HAP-1 (cell line): ENCODE data around the gene SH3TC1.

Experiments
- DNase-seq, 2 experiments: peaks; one replicate each; pipeline ENCODE4 v3.0.0-alpha.2; 2016 to 2020; ENCODE audit warnings: low spot score in 2 of 2
- H3K27me3 ChIP-seq: fragments of 250-450 bp; sonication (Bioruptor Pico); 2 replicates; pipeline ENCODE4 v1.5.1; 2020; ENCODE audit warnings: low read depth, mild to moderate bottlenecking, moderate library complexity
- H3K36me3 ChIP-seq: fragments of 250-450 bp; sonication (Bioruptor Pico); replicated peaks from 2 replicates; pipeline ENCODE4 v1.5.1; 2020; ENCODE audit warnings: mild to moderate bottlenecking
- H3K4me1 ChIP-seq: fragments of 250-450 bp; sonication (Bioruptor Pico); 2 replicates; pipeline ENCODE4 v1.5.1; 2020; ENCODE audit warnings: mild to moderate bottlenecking
- H3K4me3 ChIP-seq: fragments of 250-450 bp; sonication (Bioruptor Pico); 2 replicates; pipeline ENCODE4 v1.5.1; 2020; ENCODE audit warnings: mild to moderate bottlenecking, moderate library complexity
- H3K9me3 ChIP-seq: fragments of 250-450 bp; sonication (Bioruptor Pico); 2 replicates; pipeline ENCODE4 v1.5.1; 2020; ENCODE audit warnings: mild to moderate bottlenecking, moderate library complexity
- in situ Hi-C: fragments of 300-500 bp; cut with MboI; formaldehyde crosslinking; loops from 3 replicates; pipeline ENCODE4 v1.14.3; 2020; ENCODE audit warnings: low sequenced_read_pairs, inconsistent platforms, mixed read lengths

SH3TC1 gene

DNA sequence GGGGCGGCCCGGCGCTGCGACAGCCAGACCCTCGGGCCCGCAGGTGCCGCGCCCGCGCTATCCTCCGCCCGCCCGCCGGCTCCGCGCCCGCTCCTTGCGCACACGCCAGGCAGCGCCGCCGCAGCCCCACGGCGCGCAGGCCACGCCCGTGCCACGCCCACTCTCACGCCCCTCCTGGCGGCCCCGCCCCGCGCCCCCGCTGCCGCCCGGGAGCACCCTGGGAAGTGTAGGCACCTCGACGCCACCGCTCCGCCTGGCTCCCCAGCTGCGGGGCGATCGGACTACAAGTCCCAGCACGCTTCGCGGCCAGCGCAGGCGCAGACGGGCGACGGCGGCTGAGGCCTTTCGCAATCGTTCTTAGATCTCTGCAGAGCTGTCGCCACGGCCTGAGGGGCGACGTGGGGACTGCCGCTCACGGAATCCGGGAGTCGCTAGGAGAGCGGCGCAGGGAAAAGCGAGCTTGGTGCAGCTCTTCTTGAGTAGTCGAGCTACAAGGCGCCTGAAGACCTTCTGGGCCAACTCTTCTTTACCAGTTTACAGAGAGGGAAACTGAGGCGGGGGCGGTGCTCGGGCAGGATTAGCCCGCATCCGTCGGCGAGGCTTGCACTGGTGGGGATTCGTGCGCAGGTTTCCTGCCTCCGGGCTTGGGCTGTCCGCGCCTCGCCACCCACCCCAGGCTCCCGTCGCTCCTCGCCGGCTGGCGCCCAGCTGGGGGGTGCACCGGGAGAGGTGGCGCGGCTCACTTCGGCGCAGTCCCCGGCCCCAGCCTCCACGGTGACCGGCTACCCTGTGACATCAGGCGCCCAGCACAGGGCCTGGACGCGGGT is 40.2 kb upstream of the SH3TC1 start, which contains the start of gene ABLIM2:
TSS of gene ABLIM2 (minus strand) at position 104 of the 827 bp plus-strand sequence. CDS start 124 bp downstream, outside the sequence.
- DNase-seq: peak; percentile 88 to 97
- Histone ChIP-seq H3K36me3 (no peaks in the 10 kb centered on the region), H3K27me3 (no peaks in the 10 kb centered on the region; the same call in 1 of the 2 replicates), H3K4me3 (peak within 1 kb of the TSS; percentile 60), H3K9me3 (no peaks in the 10 kb centered on the region), H3K4me1 (peaks cover 4% of the 10 kb centered on the region; the same call in 1 of the 2 replicates)
- in situ Hi-C loops: no loop called here

DNA sequence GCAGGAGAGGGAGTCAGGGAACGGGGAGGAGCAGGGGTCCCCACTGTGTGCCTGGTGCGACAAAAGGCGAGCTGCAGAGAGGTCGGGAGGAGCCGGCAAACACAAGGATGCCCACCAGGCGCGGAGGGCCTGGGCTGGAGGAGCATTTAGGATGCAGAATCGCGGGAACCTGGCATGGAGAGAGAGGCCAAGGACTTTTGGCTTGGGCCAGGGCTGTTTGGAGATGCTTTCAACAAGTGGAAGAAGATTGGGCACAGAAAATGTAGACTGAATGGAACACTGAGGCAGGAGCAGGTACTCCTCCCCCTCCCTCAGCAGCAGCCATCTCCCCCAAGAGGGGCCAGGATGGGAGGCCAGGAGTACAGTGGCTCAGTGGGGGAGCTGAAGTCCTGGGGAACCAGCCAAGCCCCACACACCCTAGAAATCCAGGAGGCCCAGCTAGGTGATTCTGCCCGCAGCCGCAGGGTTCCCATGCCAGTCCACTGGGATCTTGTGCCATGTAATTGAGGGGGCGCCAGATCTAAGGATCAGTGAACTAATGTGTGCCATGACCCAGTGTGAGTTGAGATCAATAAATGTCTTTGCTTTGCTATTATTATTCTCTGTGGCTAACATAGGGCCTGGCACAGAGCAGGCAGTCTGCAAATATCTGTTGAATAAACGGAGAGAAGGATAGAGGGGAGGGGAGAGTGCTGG is 39.4 kb upstream of the SH3TC1 start:
- Histone ChIP-seq H3K27me3 (peaks cover 7% of the 10 kb centered on the region; the same call in 1 of the 2 replicates), H3K36me3 (no peaks in the 10 kb centered on the region), H3K4me3 (peak overlapping the region; percentile 60), H3K9me3 (no peaks in the 10 kb centered on the region), H3K4me1 (peaks cover 4% of the 10 kb centered on the region; the same call in 1 of the 2 replicates)
- in situ Hi-C loops: no loop called here
- no peak for DNase-seq

DNA sequence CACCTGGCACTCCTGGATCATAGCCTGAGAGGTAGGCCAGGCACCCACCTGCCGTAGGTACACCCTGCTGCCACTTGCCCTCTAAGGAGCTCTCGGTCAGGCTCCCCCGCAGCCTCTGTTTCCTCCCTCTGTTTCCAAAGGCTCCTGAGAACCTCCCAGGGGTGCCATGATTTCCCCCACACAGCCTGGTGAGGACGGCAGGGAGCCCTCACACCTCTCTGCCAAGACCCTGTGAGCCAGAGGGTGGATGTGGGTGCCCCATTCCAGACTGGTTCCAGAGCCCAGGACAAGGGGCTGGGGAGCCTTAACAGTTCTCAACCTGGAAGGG is 38.9 kb upstream of the SH3TC1 start:
- H3K4me3 ChIP-seq: no peak overlapping the region
- DNase-seq: no peak
- no peaks in the 10 kb centered on the region for H3K36me3 ChIP-seq
- H3K9me3 ChIP-seq: no peaks in the 10 kb centered on the region
- in situ Hi-C loops: no loop called here
- peaks cover 9% of the 10 kb centered on the region; the same call in 1 of the 2 replicates for H3K27me3 ChIP-seq
- H3K4me1 ChIP-seq: peaks cover 4% of the 10 kb centered on the region; the same call in 1 of the 2 replicates

- in situ Hi-C loops: no loop called here
- Histone ChIP-seq H3K27me3 (peaks cover 9% of the 10 kb centered on the region; the same call in 1 of the 2 replicates), H3K36me3 (no peaks in the 10 kb centered on the region), H3K4me1 (peaks cover 4% of the 10 kb centered on the region; the same call in 1 of the 2 replicates), H3K4me3 (no peak overlapping the region), H3K9me3 (no peaks in the 10 kb centered on the region)
- DNase-seq: no peak
Observed at GRCh38 chr4:8160572-8160971, 38.5 kb upstream of the SH3TC1 start.

- no peak overlapping the region for H3K4me3 ChIP-seq
Observed at GRCh38 chr4:8162625-8163024, 36.5 kb upstream of the SH3TC1 start.

DNA sequence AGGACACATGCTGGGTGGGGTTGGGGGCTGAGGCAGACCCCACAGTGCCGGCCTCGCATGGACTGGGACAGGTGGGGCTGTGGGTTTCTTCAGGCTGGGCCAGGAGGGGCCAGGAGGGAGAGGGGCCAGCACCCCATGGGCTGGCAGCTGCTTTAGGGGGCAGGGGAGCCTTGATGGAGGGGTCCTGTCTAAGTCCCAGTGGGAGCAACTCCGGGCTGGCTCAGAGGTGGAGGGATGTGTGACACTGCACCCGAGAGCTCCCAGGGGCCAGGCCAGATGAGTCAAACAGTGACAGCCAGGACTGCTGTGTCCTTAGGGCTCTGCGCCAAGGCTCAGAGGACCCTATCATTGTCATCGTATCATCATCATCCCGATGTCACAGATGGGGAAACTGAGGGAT is 36.1 kb upstream of the SH3TC1 start:
- Histone ChIP-seq H3K27me3 (peaks cover 9% of the 10 kb centered on the region; the same call in 1 of the 2 replicates), H3K4me3 (no peak overlapping the region), H3K4me1 (no peaks in the 10 kb centered on the region), H3K36me3 (no peaks in the 10 kb centered on the region), H3K9me3 (no peaks in the 10 kb centered on the region)
- no peak for DNase-seq
- in situ Hi-C loops: no loop called here

More at GRCh38 chr4:8162625-8163024, 36.5 kb upstream of the SH3TC1 start:
- Histone ChIP-seq H3K9me3 (no peaks in the 10 kb centered on the region), H3K4me1 (peaks cover 3% of the 10 kb centered on the region; the same call in 1 of the 2 replicates), H3K27me3 (peaks cover 9% of the 10 kb centered on the region; the same call in 1 of the 2 replicates), H3K36me3 (no peaks in the 10 kb centered on the region)
- in situ Hi-C loops: no loop called here
- no peak for DNase-seq

- peaks cover 9% of the 10 kb centered on the region; the same call in 1 of the 2 replicates for H3K27me3 ChIP-seq
- H3K9me3 ChIP-seq: peaks cover 3% of the 10 kb centered on the region; the same call in 1 of the 2 replicates
- H3K36me3 ChIP-seq: no peaks in the 10 kb centered on the region
- DNase-seq: no peak
- in situ Hi-C loops: no loop called here
- no peak overlapping the region for H3K4me3 ChIP-seq
- H3K4me1 ChIP-seq: no peaks in the 10 kb centered on the region
Observed at GRCh38 chr4:8163436-8164193, 35.5 kb upstream of the SH3TC1 start.

DNA sequence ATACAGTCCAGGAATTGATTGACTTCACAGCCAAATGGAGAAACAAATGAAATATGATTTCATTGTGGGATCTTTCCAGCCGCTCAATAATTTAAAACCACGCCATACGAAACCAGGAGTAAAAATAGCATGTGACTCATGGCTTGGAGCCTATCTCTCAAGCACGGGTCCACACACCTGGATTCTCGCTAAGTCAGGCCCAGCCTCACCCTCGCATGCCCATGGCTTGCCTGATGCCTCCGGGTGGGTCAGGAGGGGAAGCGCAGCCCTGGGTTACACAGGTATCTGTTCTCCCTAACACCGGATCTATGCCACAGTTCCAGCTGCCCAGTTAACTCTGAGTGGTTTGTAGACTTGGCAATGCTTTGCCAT is 34.9 kb upstream of the SH3TC1 start:
- in situ Hi-C loops: no loop called here
- no peak for DNase-seq
- Histone ChIP-seq H3K9me3 (peaks cover 3% of the 10 kb centered on the region; the same call in 1 of the 2 replicates), H3K27me3 (peaks cover 9% of the 10 kb centered on the region; the same call in 1 of the 2 replicates), H3K4me3 (no peak overlapping the region), H3K4me1 (no peaks in the 10 kb centered on the region), H3K36me3 (no peaks in the 10 kb centered on the region)

DNA sequence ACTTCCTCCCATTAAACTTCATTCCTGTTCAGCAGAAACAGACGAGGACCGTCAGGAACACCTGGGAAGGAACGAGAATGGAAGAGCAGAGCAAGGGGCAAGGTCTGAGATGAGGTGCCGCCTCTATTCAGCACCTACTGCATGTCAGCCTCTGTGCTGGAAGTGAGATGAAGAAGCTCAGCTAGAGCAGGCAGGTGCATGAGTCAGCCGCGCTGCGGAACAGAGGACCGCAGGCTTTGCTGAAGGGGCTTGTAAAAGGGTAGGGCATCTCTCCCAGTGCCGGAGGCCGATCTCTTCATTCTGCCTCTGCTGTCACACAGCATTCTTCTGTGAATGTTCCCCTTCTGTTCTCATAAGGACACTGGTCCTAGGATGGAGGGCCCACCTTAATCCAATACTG is 34.4 kb upstream of the SH3TC1 start:
- in situ Hi-C loops: no loop called here
- no peaks in the 10 kb centered on the region for H3K36me3 ChIP-seq
- no peak overlapping the region for H3K4me3 ChIP-seq
- no peaks in the 10 kb centered on the region for H3K4me1 ChIP-seq
- no peak for DNase-seq
- peaks cover 3% of the 10 kb centered on the region; the same call in 1 of the 2 replicates for H3K9me3 ChIP-seq
- peaks cover 9% of the 10 kb centered on the region; the same call in 1 of the 2 replicates for H3K27me3 ChIP-seq

DNA sequence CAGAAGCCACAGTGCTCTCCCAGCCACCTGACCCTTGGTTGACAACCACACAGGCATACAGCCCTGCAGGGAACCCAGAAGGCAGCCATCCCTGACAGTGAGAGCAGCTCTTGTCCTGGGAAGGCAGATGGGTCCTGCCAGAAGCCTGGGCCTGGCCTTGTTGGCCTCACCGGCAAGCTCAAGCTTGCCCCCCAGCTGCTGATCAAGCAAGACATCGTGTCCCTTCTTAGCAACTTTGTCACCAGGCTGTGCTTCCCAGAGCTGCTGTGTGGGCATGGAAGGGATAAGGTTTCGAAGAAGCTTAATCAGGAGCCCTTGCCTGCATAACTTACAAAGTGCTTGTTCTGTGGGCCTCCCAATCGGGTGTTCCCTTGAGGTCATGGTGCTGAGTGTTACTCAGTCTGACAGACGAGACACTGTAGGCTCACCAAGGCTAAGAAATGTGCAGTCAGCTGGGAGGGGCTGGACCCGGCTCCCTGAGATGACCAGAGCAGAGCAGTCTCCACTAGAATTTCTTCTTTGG is 33.7 kb upstream of the SH3TC1 start:
- no peak for DNase-seq
- Histone ChIP-seq H3K4me1 (no peaks in the 10 kb centered on the region), H3K4me3 (no peak overlapping the region), H3K36me3 (no peaks in the 10 kb centered on the region), H3K27me3 (peaks cover 9% of the 10 kb centered on the region; the same call in 1 of the 2 replicates), H3K9me3 (peaks cover 3% of the 10 kb centered on the region; the same call in 1 of the 2 replicates)
- in situ Hi-C loops: no loop called here

DNA sequence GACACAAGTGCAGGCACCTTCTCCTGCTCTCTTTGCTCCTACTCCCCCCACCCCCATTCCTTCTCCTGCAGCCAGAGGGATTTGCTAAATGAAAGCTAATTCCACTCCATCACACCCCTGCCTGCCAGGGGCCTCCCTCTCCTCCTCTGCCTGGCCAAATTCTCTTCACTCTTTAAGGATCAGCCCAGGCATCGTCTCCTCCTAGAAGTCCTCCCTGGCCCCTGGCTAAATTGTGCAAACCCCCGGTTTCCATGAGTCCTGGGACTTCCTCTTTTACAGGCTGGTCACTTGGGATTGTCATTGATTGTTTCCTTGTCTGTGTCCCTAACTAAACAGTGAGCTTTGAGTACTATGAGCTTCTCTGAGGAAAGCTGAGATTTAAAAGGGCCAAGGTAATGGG is 31.8 kb upstream of the SH3TC1 start:
- Histone ChIP-seq H3K4me1 (no peaks in the 10 kb centered on the region), H3K27me3 (peaks cover 11% of the 10 kb centered on the region; the same call in 1 of the 2 replicates), H3K36me3 (no peaks in the 10 kb centered on the region), H3K9me3 (peaks cover 3% of the 10 kb centered on the region; the same call in 1 of the 2 replicates), H3K4me3 (no peak overlapping the region)
- in situ Hi-C loops: no loop called here
- no peak for DNase-seq

DNA sequence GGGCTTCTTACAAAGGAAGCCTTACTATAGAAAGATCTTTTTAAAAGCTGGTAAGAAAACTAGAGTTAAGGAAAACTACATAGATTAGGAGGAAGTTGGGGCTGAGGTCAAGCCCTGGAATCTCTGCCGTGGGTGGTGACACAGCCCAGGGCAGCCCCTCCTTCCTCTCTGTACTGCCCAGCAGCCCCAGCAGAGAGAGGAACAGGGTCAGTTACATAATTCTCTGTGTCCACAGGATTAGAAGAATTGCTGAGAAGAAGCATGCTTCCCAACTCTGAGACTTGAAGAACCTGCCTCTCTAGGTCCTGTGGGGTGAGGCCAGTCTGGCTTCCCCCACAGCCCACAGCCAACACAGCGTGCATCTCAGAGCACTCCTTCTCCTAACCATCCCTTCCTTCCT is 31.3 kb upstream of the SH3TC1 start:
- H3K9me3 ChIP-seq: peaks cover 3% of the 10 kb centered on the region; the same call in 1 of the 2 replicates
- no peak for DNase-seq
- H3K4me3 ChIP-seq: no peak overlapping the region
- H3K36me3 ChIP-seq: no peaks in the 10 kb centered on the region
- no peaks in the 10 kb centered on the region for H3K4me1 ChIP-seq
- in situ Hi-C loops: no loop called here
- peaks cover 11% of the 10 kb centered on the region; the same call in 1 of the 2 replicates for H3K27me3 ChIP-seq

DNA sequence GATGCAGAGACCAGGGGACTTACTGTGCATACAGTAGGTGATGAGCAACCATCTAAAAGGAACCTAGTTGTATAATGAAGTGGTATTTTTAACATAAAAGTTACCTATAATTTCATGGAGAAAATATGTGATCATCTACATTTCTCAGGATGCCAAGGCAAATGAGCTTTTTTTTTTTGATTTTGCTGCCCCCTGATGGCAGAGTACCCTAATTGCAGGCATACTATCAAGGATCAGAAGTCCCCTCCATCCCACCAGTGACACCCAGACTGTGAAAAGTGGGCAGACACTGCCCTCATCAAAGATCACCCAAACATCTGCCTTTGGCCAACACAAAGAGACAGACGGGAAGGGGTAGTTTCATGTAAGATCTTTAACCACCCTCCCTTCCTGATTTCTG is 30.9 kb upstream of the SH3TC1 start:
- Histone ChIP-seq H3K4me3 (no peak overlapping the region), H3K4me1 (no peaks in the 10 kb centered on the region), H3K27me3 (peaks cover 11% of the 10 kb centered on the region; the same call in 1 of the 2 replicates), H3K9me3 (peaks cover 3% of the 10 kb centered on the region; the same call in 1 of the 2 replicates), H3K36me3 (no peaks in the 10 kb centered on the region)
- no peak for DNase-seq
- in situ Hi-C loops: no loop called here
